ENCODE results near the gene ALDH6A1.
"Not testable (repeated sequence)": the region's sequence is repeated elsewhere in the genome, so short reads cannot be mapped to it uniquely, and the experiment has no call there.

ALDH6A1 gene

GRCh38 chr14:74084277-74085046 lies at the start of gene ALDH6A1, which contains the start of gene LIN52:
TSS of gene ALDH6A1 (minus strand) at chr14:74084453. CDS start at chr14:74084394, 59 bp downstream.
TSS of gene LIN52 (plus strand) at chr14:74084956. CDS start at chr14:74084975, 19 bp downstream.
- DNase-seq (ENCODE audit: low spot score), result peak; percentile 100

- no peak for DNase-seq (ENCODE audit: low spot score)
These were observed 43.4 kb upstream of the ALDH6A1 start for GRCh38 chr14:74127634-74128033.

GRCh38 chr14:74126315-74127013 lies 42.2 kb upstream of the ALDH6A1 start:
- no peak for DNase-seq (ENCODE audit: low spot score)

- DNase-seq (ENCODE audit: low spot score), result not testable (repeated sequence)
These were observed 41.2 kb upstream of the ALDH6A1 start for GRCh38 chr14:74125487-74125886.

- DNase-seq (ENCODE audit: low spot score), result peak; percentile 71
These were observed 27.4 kb upstream of the ALDH6A1 start for GRCh38 chr14:74111395-74112216.

- no peak for DNase-seq (ENCODE audit: low spot score)
These were observed 25.1 kb upstream of the ALDH6A1 start for GRCh38 chr14:74109369-74109768.

GRCh38 chr14:74105381-74105780 lies 21.1 kb upstream of the ALDH6A1 start:
- no peak for DNase-seq (ENCODE audit: low spot score)

- DNase-seq (ENCODE audit: low spot score), result no peak
These were observed 5.2 kb upstream of the ALDH6A1 start for GRCh38 chr14:74089251-74090020.

- DNase-seq (ENCODE audit: low spot score), result no peak
These were observed 1.6 kb upstream of the ALDH6A1 start for GRCh38 chr14:74085828-74086227.

GRCh38 chr14:74085047-74085637 lies 889 bp upstream of the ALDH6A1 start:
- DNase-seq (ENCODE audit: low spot score), result no peak

- no peak for DNase-seq (ENCODE audit: low spot score)
These were observed 423 bp downstream of the ALDH6A1 start for GRCh38 chr14:74083784-74084276.

- DNase-seq (ENCODE audit: low spot score), result no peak
These were observed 1.1 kb downstream of the ALDH6A1 start for GRCh38 chr14:74083161-74083560.

- DNase-seq (ENCODE audit: low spot score), result no peak
These were observed 2.8 kb downstream of the ALDH6A1 start for GRCh38 chr14:74081491-74081890.

GRCh38 chr14:74080820-74081460 lies 3.3 kb downstream of the ALDH6A1 start:
- DNase-seq (ENCODE audit: low spot score), result no peak

GRCh38 chr14:74077401-74077800 lies 6.9 kb downstream of the ALDH6A1 start:
- DNase-seq (ENCODE audit: low spot score), result no peak

- no peak for DNase-seq (ENCODE audit: low spot score)
These were observed 18.3 kb downstream of the ALDH6A1 start for GRCh38 chr14:74065746-74066575.

- DNase-seq (ENCODE audit: low spot score), result no peak
These were observed 19.4 kb downstream of the ALDH6A1 start for GRCh38 chr14:74064883-74065282.

- DNase-seq (ENCODE audit: low spot score), result no peak
These were observed 19.8 kb downstream of the ALDH6A1 start for GRCh38 chr14:74064426-74064825.

- no peak for DNase-seq (ENCODE audit: low spot score)
These were observed 21.5 kb downstream of the ALDH6A1 start for GRCh38 chr14:74062809-74063150.

Measured in pons (tissue), 1 donor.